Neural cell (in vitro differentiated cells): ENCODE results near the gene ZNF329. TPM values are rescaled to one million over a fixed set of nuclear protein-coding genes. Genes with fewer than 3 reads are reported as not detected.

Source experiments
- H2AFZ ChIP-seq: fragments of 200-600, 300-800 bp; sonication (generic), shearing (Covaris generic); 2 replicates; pipeline ENCODE4 v1.6.0; 2014; ENCODE audit warnings: low read depth, mild to moderate bottlenecking, antibody characterized with exemption, low read length, moderate library complexity
- H3F3A ChIP-seq: fragments of 200-600 bp; shearing (Covaris generic); 2 replicates; pipeline ENCODE4 v1.6.1; 2016; ENCODE audit warnings: mild to moderate bottlenecking, moderate library complexity, mixed read lengths, antibody characterized with exemption, low read length; ENCODE audit not compliant: insufficient read depth, poor library complexity, severe bottlenecking
- H3K27ac ChIP-seq: fragments of 200-600, 300-800 bp; sonication (generic), shearing (Covaris generic); 2 replicates; pipeline ENCODE4 v1.5.1; 2014; ENCODE audit warnings: mild to moderate bottlenecking, low read length, moderate library complexity
- H3K27me3 ChIP-seq: fragments of 300-800, 200-600 bp; sonication (generic), shearing (Covaris generic); 2 replicates; pipeline ENCODE4 v1.6.0; 2014; ENCODE audit warnings: mild to moderate bottlenecking, low read depth, low read length, moderate library complexity; ENCODE audit not compliant: insufficient read depth
- H3K36me3 ChIP-seq: fragments of 300-800, 200-600 bp; sonication (generic), shearing (Covaris generic); 2 replicates; pipeline ENCODE4 v1.5.1; 2014; ENCODE audit warnings: mild to moderate bottlenecking, antibody characterized with exemption, low read length, moderate library complexity; ENCODE audit not compliant: insufficient read depth
- H3K4me2 ChIP-seq: fragments of 300-800, 200-600 bp; sonication (generic), shearing (Covaris generic); 2 replicates; pipeline ENCODE4 v1.6.0; 2014; ENCODE audit warnings: mild to moderate bottlenecking, low read length
- H3K4me3 ChIP-seq: fragments of 300-800, 200-600 bp; sonication (generic), shearing (Covaris generic); 2 replicates; pipeline ENCODE4 v1.5.1; 2014; ENCODE audit warnings: mild to moderate bottlenecking, low read length, moderate library complexity
- H3K79me2 ChIP-seq: fragments of 200-600 bp; shearing (Covaris generic); replicated peaks from 2 replicates; pipeline ENCODE4 v1.6.0; 2014; ENCODE audit warnings: mild to moderate bottlenecking, low read length, moderate library complexity; ENCODE audit not compliant: insufficient read depth
- H3K9ac ChIP-seq: fragments of 300-800, 200-600 bp; sonication (generic), shearing (Covaris generic); 2 replicates; pipeline ENCODE4 v1.6.1; 2016; ENCODE audit warnings: mild to moderate bottlenecking, low read length, mixed read lengths
- H3K9me2 ChIP-seq: fragments of 200-600 bp; shearing (Covaris generic); 2 replicates; pipeline ENCODE4 v1.6.1; 2016; ENCODE audit warnings: mild to moderate bottlenecking, low read length, mixed read lengths; ENCODE audit not compliant: insufficient read depth
- H3K9me3 ChIP-seq: fragments of 200-600, 300-800 bp; sonication (generic), shearing (Covaris generic); 2 replicates; pipeline ENCODE4 v1.6.1; 2016; ENCODE audit warnings: mild to moderate bottlenecking, mixed run types, low read length, moderate library complexity, mixed read lengths
- H4K20me1 ChIP-seq: fragments of 200-600 bp; shearing (Covaris generic); 2 replicates; pipeline ENCODE4 v1.6.1; 2016; ENCODE audit warnings: mild to moderate bottlenecking, mixed run types; ENCODE audit not compliant: insufficient read depth
- EP300 ChIP-seq: fragments of 450-650 bp; conservative IDR thresholded peaks from 2 replicates; pipeline ENCODE4 v1.6.1; 2014; ENCODE audit warnings: antibody characterized with exemption, mild to moderate bottlenecking, moderate library complexity; ENCODE audit not compliant: poor library complexity, severe bottlenecking
- EZH2 ChIP-seq: fragments of 200-600, 300-800 bp; shearing (Covaris generic), sonication (generic); IDR thresholded peaks from 2 replicates; pipeline ENCODE4 v1.6.1; 2014; ENCODE audit warnings: antibody characterized with exemption, low read length, borderline replicate concordance, mild to moderate bottlenecking; ENCODE audit not compliant: insufficient read depth, poor library complexity, severe bottlenecking
- MXI1 ChIP-seq: fragments of 450-650 bp; conservative IDR thresholded peaks from 2 replicates; pipeline ENCODE4 v1.6.1; 2014; ENCODE audit warnings: antibody characterized with exemption, mild to moderate bottlenecking; ENCODE audit not compliant: poor library complexity, severe bottlenecking
- POLR2AphosphoS5 ChIP-seq: IDR thresholded peaks from 2 replicates; pipeline ENCODE4 v1.6.1; 2012
- RAD21 ChIP-seq: fragments of 450-650 bp; conservative IDR thresholded peaks from 2 replicates; pipeline ENCODE4 v1.6.1; 2014; ENCODE audit warnings: antibody characterized with exemption, mild to moderate bottlenecking, moderate library complexity
- SMC3 ChIP-seq: fragments of 450-650 bp; conservative IDR thresholded peaks from 2 replicates; pipeline ENCODE4 v1.6.1; 2014; ENCODE audit warnings: antibody characterized with exemption, mild to moderate bottlenecking, moderate library complexity; ENCODE audit not compliant: poor library complexity
- TAF1 ChIP-seq: IDR thresholded peaks from 2 replicates; pipeline ENCODE4 v1.6.1; 2012; ENCODE audit warnings: low read depth
- polyA plus RNA-seq: library from polyadenylated mRNA; depleted of rRNA; stranded (reverse); fragments of >200 nt; gene quantifications from 2 replicates; pipeline ENCODE4 v1.2.3, GENCODE V29; 2014
- TF ChIP-seq, protein P1 (sequence below): fragments of 450-650 bp; IDR thresholded peaks from 2 replicates; pipeline ENCODE4 v1.5.1; 2014; ENCODE audit warnings: antibody characterized with exemption, mild to moderate bottlenecking, moderate library complexity; ENCODE audit not compliant: poor library complexity, severe bottlenecking
- TF ChIP-seq, protein P2 (sequence below): IDR thresholded peaks from 2 replicates; pipeline ENCODE4 v1.6.1; 2012; ENCODE audit warnings: borderline replicate concordance

The ZNF329 gene
- polyA plus RNA-seq, 1 donor from 2014 or later, result 20.6 TPM

DNA sequence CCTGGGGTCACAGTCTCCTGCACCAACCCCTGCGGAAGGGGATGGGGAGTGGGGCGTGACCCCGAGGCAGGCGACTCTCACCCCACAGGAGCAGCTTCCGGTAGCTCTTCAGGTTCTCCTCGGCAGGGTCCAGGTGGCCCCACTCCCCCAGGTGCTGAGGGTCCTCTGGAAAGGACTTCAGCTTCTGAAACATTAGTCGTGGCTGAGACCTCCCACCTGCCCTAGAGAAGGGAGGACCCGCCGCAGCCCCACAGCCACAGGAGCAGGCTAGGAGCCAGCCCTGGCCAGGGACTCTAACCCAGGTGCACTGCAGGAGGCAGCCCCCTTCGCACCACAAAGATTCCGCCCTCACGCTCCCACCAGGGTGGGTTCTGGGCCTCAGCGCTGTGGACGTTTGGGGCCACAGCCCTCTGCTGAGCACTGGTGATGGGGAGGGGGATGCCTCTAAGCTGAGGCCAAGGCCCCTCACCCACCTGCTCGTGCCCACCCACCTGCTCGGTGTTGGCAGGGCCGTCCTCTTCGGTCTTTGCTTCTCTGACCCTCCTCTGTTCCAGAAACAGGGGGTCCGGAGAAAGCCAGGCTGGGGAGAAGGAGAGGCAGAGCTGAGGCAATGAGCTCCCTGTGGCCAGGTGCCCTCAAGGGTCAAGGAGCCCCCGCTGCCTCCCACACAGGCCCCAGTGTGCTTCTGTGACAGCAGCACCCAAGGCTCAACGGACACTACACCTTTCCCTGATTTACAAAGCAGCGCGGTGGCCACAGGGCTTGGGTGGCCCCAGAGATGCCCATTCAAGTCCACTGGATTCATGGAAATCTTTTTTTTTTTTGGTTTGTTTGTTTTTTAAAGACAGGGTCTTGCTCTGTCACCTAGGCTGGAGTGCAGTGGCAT, 63.5 kb downstream of the ZNF329 start:
- H3K4me2 ChIP-seq, result no peak overlapping the region
- H3K9me2 ChIP-seq, result no peaks in the 10 kb centered on the region
- H3K79me2 ChIP-seq, result no peaks in the 10 kb centered on the region
- no peak overlapping the region for H3K27ac ChIP-seq
- H3K9ac ChIP-seq, result no peak overlapping the region
- H2AFZ ChIP-seq, result no peak overlapping the region
- no peaks in the 10 kb centered on the region for H3F3A ChIP-seq
- no peaks in the 10 kb centered on the region for H4K20me1 ChIP-seq
- peaks cover 26% of the 10 kb centered on the region for H3K36me3 ChIP-seq
- no peaks in the 10 kb centered on the region for H3K27me3 ChIP-seq
- TF ChIP-seq EZH2 (no peak), SMC3 (no peak), EP300 (no peak), POLR2AphosphoS5 (no peak), TAF1 (no peak), MXI1 (no peak), RAD21 (no peak)
- TF ChIP-seq, protein P1, sequence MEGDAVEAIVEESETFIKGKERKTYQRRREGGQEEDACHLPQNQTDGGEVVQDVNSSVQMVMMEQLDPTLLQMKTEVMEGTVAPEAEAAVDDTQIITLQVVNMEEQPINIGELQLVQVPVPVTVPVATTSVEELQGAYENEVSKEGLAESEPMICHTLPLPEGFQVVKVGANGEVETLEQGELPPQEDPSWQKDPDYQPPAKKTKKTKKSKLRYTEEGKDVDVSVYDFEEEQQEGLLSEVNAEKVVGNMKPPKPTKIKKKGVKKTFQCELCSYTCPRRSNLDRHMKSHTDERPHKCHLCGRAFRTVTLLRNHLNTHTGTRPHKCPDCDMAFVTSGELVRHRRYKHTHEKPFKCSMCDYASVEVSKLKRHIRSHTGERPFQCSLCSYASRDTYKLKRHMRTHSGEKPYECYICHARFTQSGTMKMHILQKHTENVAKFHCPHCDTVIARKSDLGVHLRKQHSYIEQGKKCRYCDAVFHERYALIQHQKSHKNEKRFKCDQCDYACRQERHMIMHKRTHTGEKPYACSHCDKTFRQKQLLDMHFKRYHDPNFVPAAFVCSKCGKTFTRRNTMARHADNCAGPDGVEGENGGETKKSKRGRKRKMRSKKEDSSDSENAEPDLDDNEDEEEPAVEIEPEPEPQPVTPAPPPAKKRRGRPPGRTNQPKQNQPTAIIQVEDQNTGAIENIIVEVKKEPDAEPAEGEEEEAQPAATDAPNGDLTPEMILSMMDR, result no peak
- TF ChIP-seq, protein P2, sequence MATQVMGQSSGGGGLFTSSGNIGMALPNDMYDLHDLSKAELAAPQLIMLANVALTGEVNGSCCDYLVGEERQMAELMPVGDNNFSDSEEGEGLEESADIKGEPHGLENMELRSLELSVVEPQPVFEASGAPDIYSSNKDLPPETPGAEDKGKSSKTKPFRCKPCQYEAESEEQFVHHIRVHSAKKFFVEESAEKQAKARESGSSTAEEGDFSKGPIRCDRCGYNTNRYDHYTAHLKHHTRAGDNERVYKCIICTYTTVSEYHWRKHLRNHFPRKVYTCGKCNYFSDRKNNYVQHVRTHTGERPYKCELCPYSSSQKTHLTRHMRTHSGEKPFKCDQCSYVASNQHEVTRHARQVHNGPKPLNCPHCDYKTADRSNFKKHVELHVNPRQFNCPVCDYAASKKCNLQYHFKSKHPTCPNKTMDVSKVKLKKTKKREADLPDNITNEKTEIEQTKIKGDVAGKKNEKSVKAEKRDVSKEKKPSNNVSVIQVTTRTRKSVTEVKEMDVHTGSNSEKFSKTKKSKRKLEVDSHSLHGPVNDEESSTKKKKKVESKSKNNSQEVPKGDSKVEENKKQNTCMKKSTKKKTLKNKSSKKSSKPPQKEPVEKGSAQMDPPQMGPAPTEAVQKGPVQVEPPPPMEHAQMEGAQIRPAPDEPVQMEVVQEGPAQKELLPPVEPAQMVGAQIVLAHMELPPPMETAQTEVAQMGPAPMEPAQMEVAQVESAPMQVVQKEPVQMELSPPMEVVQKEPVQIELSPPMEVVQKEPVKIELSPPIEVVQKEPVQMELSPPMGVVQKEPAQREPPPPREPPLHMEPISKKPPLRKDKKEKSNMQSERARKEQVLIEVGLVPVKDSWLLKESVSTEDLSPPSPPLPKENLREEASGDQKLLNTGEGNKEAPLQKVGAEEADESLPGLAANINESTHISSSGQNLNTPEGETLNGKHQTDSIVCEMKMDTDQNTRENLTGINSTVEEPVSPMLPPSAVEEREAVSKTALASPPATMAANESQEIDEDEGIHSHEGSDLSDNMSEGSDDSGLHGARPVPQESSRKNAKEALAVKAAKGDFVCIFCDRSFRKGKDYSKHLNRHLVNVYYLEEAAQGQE, result no peak
- peaks cover 28% of the 10 kb centered on the region for H3K9me3 ChIP-seq
- H3K4me3 ChIP-seq, result no peak overlapping the region

DNA sequence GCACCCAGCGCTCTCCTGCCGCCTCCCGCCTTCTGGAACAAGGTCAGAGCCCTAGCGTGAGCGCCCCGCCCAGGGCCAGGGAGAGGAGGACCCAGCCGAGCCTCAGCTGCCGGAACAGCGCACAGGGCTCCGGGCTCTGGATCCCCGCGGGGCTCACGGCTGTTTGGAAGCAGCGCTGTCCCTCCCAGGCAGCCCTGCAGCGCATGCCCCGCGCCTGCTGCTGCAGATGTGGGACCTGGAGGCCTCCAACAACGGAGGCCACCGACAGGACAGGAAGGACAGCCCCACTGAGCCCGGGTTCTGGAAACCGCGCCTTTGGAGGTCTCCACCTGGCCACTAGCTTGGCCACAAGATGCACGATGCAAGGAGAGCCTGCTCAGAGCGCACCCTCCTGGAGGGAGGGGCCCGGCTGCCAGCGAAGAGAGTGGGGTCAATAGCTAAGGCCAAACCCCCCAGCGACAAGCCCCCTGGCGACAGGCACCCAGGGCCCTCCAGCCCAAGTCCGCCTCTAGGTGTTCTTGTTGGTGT, 65.2 kb downstream of the ZNF329 start:
- Histone ChIP-seq H2AFZ (no peak overlapping the region), H3K27ac (no peak overlapping the region), H3F3A (no peaks in the 10 kb centered on the region), H3K36me3 (peaks cover 26% of the 10 kb centered on the region), H3K9me2 (no peaks in the 10 kb centered on the region), H3K9me3 (peaks cover 29% of the 10 kb centered on the region), H4K20me1 (no peaks in the 10 kb centered on the region), H3K9ac (no peak overlapping the region), H3K79me2 (no peaks in the 10 kb centered on the region), H3K27me3 (no peaks in the 10 kb centered on the region), H3K4me2 (no peak overlapping the region), H3K4me3 (no peak overlapping the region)
- TF ChIP-seq EZH2 (no peak), TAF1 (no peak), EP300 (no peak), MXI1 (no peak)
